B cell (primary cell): Measurements from ENCODE around the gene ABCA12. TPM values are rescaled to one million over a fixed set of nuclear protein-coding genes. Genes with fewer than 3 reads are reported as not detected.

ENCODE experiments used
- ATAC-seq: fragments of 200-7000 bp; cut with Tn5 transposase; one replicate; pipeline ENCODE4 v1.10.0; 2021; ENCODE audit warnings: low read depth, mild to moderate bottlenecking, moderate number of reproducible peaks, moderate library complexity
- CTCF ChIA-PET: fragments of 350-600 bp; sonication (Branson Sonifier 250); formaldehyde crosslinking; loops from one replicate; lab custom pipeline; 2021; ENCODE audit warnings: antibody characterized with exemption, inconsistent platforms; lab: Charles Lee
- POLR2A ChIA-PET: fragments of 350-600 bp; sonication (Branson Sonifier 250); formaldehyde crosslinking; loops from one replicate; lab custom pipeline; 2021; ENCODE audit warnings: antibody characterized with exemption; lab: Charles Lee
- DNase-seq: peaks from one replicate; pipeline ENCODE4 v3.0.0; 2013
- H2AFZ ChIP-seq: 2 replicates; pipeline ENCODE4 v1.6.1; 2012; ENCODE audit warnings: mild to moderate bottlenecking, low read depth, low read length; ENCODE audit not compliant: insufficient read depth, poor library complexity, severe bottlenecking
- H3K27ac ChIP-seq, 2 donors: 1 replicate in 1 of 2; 2 replicates in 1 of 2; pipeline ENCODE4 v1.5.1; 2012 to 2013; ENCODE audit warnings: low read length in 2 of 2, mild to moderate bottlenecking in 2 of 2, moderate library complexity in 1 of 2
- H3K27me3 ChIP-seq, 4 experiments: fragments of 200-600 bp in 1 of 4; sonication (generic) in 1 of 4; replicated peaks in 1 of 4; 1 replicate in 2 of 4; 2 replicates in 2 of 4; pipeline versions ENCODE4 v1.6.1 to v1.7.0; 2013 to 2016; ENCODE audit warnings: low read length in 3 of 4, mild to moderate bottlenecking in 2 of 4, mixed read lengths in 1 of 4, moderate library complexity in 1 of 4; ENCODE audit not compliant: insufficient read depth in 4 of 4, control insufficient read depth in 3 of 4; ENCODE audit errors: control extremely low read depth in 1 of 4
- H3K36me3 ChIP-seq, 2 experiments: replicated peaks in 1 of 2; 1 replicate in 1 of 2; 2 replicates in 1 of 2; pipeline versions ENCODE4 v1.6.1 to v1.7.1; 2013; ENCODE audit warnings: low read length in 1 of 2; ENCODE audit not compliant: insufficient read depth in 2 of 2, control insufficient read depth in 1 of 2; ENCODE audit errors: control extremely low read depth in 1 of 2, extremely low read depth in 1 of 2
- H3K4me1 ChIP-seq, 2 donors: fragments of 200-600 bp in 1 of 2; sonication (generic) in 1 of 2; 1 replicate in 1 of 2; 2 replicates in 1 of 2; pipeline versions ENCODE4 v1.5.1 to v1.6.1; 2013 to 2017; ENCODE audit warnings: low read length in 2 of 2; ENCODE audit not compliant: control insufficient read depth in 2 of 2, insufficient read depth in 2 of 2
- H3K4me2 ChIP-seq: replicated peaks from 2 replicates; pipeline ENCODE3; 2012; ENCODE audit warnings: mild to moderate bottlenecking, low read depth, low read length; ENCODE audit not compliant: poor library complexity, severe bottlenecking
- H3K4me3 ChIP-seq, 5 experiments: fragments of 200-600 bp in 1 of 5; sonication (generic) in 1 of 5; 1 replicate in 3 of 5; 2 replicates in 2 of 5; pipeline versions ENCODE4 v1.5.1 to v1.7.0; 2011 to 2016; ENCODE audit warnings: low read length in 4 of 5, mild to moderate bottlenecking in 4 of 5, low read depth in 2 of 5, control low read depth in 1 of 5, moderate library complexity in 1 of 5; ENCODE audit not compliant: insufficient read depth in 1 of 5; ENCODE audit errors: control extremely low read depth in 1 of 5, extremely low read depth in 1 of 5
- H3K79me2 ChIP-seq: fragments of 200-600 bp; sonication (generic); one replicate; pipeline ENCODE4 v1.6.0; 2016; ENCODE audit warnings: low read length; ENCODE audit not compliant: control insufficient read depth, insufficient read depth
- H3K9ac ChIP-seq: fragments of 200-600 bp; sonication (generic); 2 replicates; pipeline ENCODE4 v1.6.1; 2017; ENCODE audit warnings: mild to moderate bottlenecking, low read length, moderate library complexity
- H3K9me3 ChIP-seq, 3 donors: one replicate each; pipeline versions ENCODE4 v1.6.1 to v1.7.1; 2013; ENCODE audit warnings: low read length in 2 of 3; ENCODE audit not compliant: control insufficient read depth in 2 of 3, insufficient read depth in 1 of 3; ENCODE audit errors: control extremely low read depth in 1 of 3
- H4K20me1 ChIP-seq: 2 replicates; pipeline ENCODE4 v1.6.0; 2012; ENCODE audit warnings: mild to moderate bottlenecking, low read length; ENCODE audit not compliant: insufficient read depth, control insufficient read depth, poor library complexity, severe bottlenecking
- H3K27ac Mint-ChIP-seq: one replicate; pipeline ENCODE4 v1.8.0; 2021; ENCODE audit warnings: mixed read lengths
- H3K27me3 Mint-ChIP-seq: one replicate; pipeline ENCODE4 v1.8.0; 2021; ENCODE audit warnings: mixed read lengths
- H3K4me1 Mint-ChIP-seq: one replicate; pipeline ENCODE4 v1.8.0; 2021; ENCODE audit warnings: mixed read lengths
- H3K4me3 Mint-ChIP-seq: one replicate; pipeline ENCODE4 v1.8.0; 2021; ENCODE audit warnings: mixed read lengths
- H3K9me3 Mint-ChIP-seq: one replicate; pipeline ENCODE4 v1.8.0; 2022; ENCODE audit warnings: mixed read lengths; ENCODE audit not compliant: insufficient read depth
- EZH2 ChIP-seq: IDR thresholded peaks from 2 replicates; pipeline ENCODE4 v1.6.1; 2012; ENCODE audit warnings: borderline replicate concordance, low read depth, mild to moderate bottlenecking, moderate library complexity, low read length; ENCODE audit not compliant: insufficient read depth, poor library complexity, severe bottlenecking
- WGBS: methylation state at CpG from one replicate; pipeline ENCODE4 v1.1.5; 2013; ENCODE audit warnings: missing lambda C conversion rate; ENCODE audit not compliant: insufficient coverage; 5-methylcytosine and 5-hydroxymethylcytosine counted together
- intact Hi-C: fragments of 100-400 bp; cut with micrococcal nuclease; formaldehyde crosslinking; loops from one replicate; pipeline ENCODE4 v1.10.0; 2022
- polyA plus RNA-seq: library from polyadenylated mRNA; depleted of rRNA; stranded (reverse); fragments of >200 nt; gene quantifications from 2 replicates; pipeline ENCODE4 v1.2.3, GENCODE V29; 2012
- total RNA-seq, 2 donors: library from RNA; stranded (reverse); fragments of 120-200 nt in 1 of 2; gene quantifications; 1 replicate in 1 of 2; 2 replicates in 1 of 2; pipeline versions ENCODE4 v1.2.3 to v1.2.4, GENCODE V29; 2013 to 2022
- TF ChIP-seq, protein P1 (sequence below): fragments of 200-600 bp; IDR thresholded peaks from one replicate; pipeline ENCODE4 v1.8.0; 2022; ENCODE audit warnings: antibody characterized with exemption, mild to moderate bottlenecking

Gene ABCA12
- total and polyA plus RNA-seq, 2 donors (not counting 1 experiment from before 2014, with no cell fraction given): not detected

DNA sequence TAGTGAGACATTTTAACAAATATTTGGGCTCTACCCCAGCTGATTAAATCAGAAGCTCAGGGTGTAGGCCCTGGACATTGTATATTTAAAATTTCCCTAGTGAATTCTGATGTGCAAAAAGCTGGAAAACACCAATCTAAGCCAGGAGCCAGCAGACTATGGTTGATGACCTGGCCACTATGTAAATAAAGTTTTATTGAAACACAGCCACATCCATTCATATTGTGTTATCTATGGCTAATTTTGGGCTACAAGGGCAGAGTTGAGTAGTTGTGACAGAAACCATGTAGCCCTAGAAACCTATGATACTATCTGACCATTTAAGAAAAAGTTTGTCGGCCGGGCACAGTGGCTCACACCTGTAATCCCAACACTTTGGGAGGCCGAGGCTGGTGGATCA, 243.0 kb downstream of the ABCA12 start:
- Mint-ChIP-seq H3K27me3 (no peaks in the 10 kb centered on the region), H3K27ac (no peak overlapping the region), H3K9me3 (no peaks in the 10 kb centered on the region), H3K4me3 (no peak overlapping the region), H3K4me1 (no peaks in the 10 kb centered on the region)
- WGBS: no CpG with 5 or more reads among the region's 3 CpGs
- Histone ChIP-seq H3K4me1 (no peaks in the 10 kb centered on the region), H3K4me3 (no peak overlapping the region), H3K4me2 (no peak overlapping the region), H3K79me2 (no peaks in the 10 kb centered on the region), H3K9ac (no peak overlapping the region), H3K9me3 (no peaks in the 10 kb centered on the region), H4K20me1 (no peaks in the 10 kb centered on the region), H3K27ac (no peak overlapping the region), H2AFZ (no peak overlapping the region), H3K36me3 (no peaks in the 10 kb centered on the region), H3K27me3 (no peaks in the 10 kb centered on the region)
- ATAC-seq (no peak), DNase-seq (no peak)
- no peak for TF ChIP-seq EZH2
- TF ChIP-seq, protein P1, sequence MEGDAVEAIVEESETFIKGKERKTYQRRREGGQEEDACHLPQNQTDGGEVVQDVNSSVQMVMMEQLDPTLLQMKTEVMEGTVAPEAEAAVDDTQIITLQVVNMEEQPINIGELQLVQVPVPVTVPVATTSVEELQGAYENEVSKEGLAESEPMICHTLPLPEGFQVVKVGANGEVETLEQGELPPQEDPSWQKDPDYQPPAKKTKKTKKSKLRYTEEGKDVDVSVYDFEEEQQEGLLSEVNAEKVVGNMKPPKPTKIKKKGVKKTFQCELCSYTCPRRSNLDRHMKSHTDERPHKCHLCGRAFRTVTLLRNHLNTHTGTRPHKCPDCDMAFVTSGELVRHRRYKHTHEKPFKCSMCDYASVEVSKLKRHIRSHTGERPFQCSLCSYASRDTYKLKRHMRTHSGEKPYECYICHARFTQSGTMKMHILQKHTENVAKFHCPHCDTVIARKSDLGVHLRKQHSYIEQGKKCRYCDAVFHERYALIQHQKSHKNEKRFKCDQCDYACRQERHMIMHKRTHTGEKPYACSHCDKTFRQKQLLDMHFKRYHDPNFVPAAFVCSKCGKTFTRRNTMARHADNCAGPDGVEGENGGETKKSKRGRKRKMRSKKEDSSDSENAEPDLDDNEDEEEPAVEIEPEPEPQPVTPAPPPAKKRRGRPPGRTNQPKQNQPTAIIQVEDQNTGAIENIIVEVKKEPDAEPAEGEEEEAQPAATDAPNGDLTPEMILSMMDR: no peak
- POLR2A ChIA-PET: no interaction called here
- intact Hi-C loops: no loop called here
- CTCF ChIA-PET: no interaction called here

DNA sequence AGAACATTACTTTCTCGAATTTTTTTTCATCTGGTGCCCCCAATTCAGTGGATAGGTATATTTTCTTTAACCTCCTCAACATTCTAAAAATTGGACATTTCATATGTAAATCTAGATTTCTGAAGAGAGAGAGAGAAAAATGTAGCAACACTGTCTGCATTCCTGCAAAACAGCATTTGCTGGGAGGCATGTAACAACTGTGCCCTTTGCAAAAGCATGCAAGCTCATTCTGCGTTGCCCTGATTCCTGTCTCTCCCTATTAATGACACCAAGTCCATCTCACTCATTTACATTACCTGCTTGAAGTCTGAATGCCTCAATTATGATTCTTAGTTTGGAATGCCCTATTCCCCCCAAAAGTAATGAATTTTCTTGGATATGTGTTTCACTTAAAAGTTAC, 249.1 kb downstream of the ABCA12 start:
- POLR2A ChIA-PET: no interaction called here
- no peak for DNase-seq

More for the DNA sequence above, 249.1 kb downstream of the ABCA12 start:
- H2AFZ ChIP-seq: no peak overlapping the region
- no peaks in the 10 kb centered on the region for H3K27me3 Mint-ChIP-seq
- no peaks in the 10 kb centered on the region for H3K4me1 ChIP-seq
- no peaks in the 10 kb centered on the region for H3K9me3 Mint-ChIP-seq
- no peaks in the 10 kb centered on the region for H3K9me3 ChIP-seq
- no peaks in the 10 kb centered on the region for H3K27me3 ChIP-seq
- H3K4me3 ChIP-seq: no peak overlapping the region
- H3K4me2 ChIP-seq: no peak overlapping the region
- TF ChIP-seq EZH2: no peak
- TF ChIP-seq, protein P1: no peak
- CTCF ChIA-PET: no interaction called here
- H3K27ac ChIP-seq: no peak overlapping the region
- WGBS: 100% methylated on average over 1 of the region's 2 CpGs
- H3K9ac ChIP-seq: no peak overlapping the region
- H3K79me2 ChIP-seq: no peaks in the 10 kb centered on the region
- H3K36me3 ChIP-seq: no peaks in the 10 kb centered on the region
- intact Hi-C loops: no loop called here
- H4K20me1 ChIP-seq: no peaks in the 10 kb centered on the region
- H3K4me1 Mint-ChIP-seq: no peaks in the 10 kb centered on the region
- no peak overlapping the region for H3K4me3 Mint-ChIP-seq
- ATAC-seq: no peak
- no peak overlapping the region for H3K27ac Mint-ChIP-seq
